HEK293T (cell line): ENCODE data around the gene SEPTIN5.

Source experiments
- ARNT ChIP-seq: fragments of 450-650 bp; IDR thresholded peaks from 2 replicates; pipeline ENCODE4 v1.6.1; 2017; ENCODE audit warnings: mild to moderate bottlenecking
- BHLHE40 ChIP-seq: fragments of 450-650 bp; IDR thresholded peaks from 2 replicates; pipeline ENCODE4 v1.6.1; 2016; ENCODE audit warnings: mild to moderate bottlenecking, moderate library complexity, borderline replicate concordance
- FOXA1 ChIP-seq: fragments of 450-650 bp; IDR thresholded peaks from 2 replicates; pipeline ENCODE4 v1.6.1; 2016; ENCODE audit warnings: mild to moderate bottlenecking
- FOXM1 ChIP-seq: fragments of 450-650 bp; IDR thresholded peaks from 2 replicates; pipeline ENCODE4 v1.6.1; 2017; ENCODE audit warnings: mild to moderate bottlenecking, borderline replicate concordance

GRCh38 chr22:19722178-19722981 is 8.1 kb downstream of the SEPTIN5 start:
- TF ChIP-seq BHLHE40 (no peak), FOXA1 (no peak), FOXM1 (no peak), ARNT (no peak)
